DOHH2 (cell line): Measurements from ENCODE around the gene FNDC11.

Source experiments
- H3F3A ChIP-seq: fragments of 200-600 bp; sonication (generic), shearing (Covaris generic); 2 replicates; pipeline ENCODE4 v1.6.0; 2016; ENCODE audit warnings: antibody characterized with exemption, mild to moderate bottlenecking; ENCODE audit not compliant: control insufficient read depth, insufficient read depth
- H3K27ac ChIP-seq: fragments of 200-600 bp; sonication (generic); 2 replicates; pipeline ENCODE4 v1.5.1; 2014; ENCODE audit warnings: low read depth, mild to moderate bottlenecking, low read length, moderate library complexity
- H3K27me3 ChIP-seq: fragments of 200-600 bp; sonication (generic); 2 replicates; pipeline ENCODE4 v1.6.1; 2014; ENCODE audit warnings: mild to moderate bottlenecking, low read length, mixed read lengths; ENCODE audit not compliant: control insufficient read depth
- H3K36me3 ChIP-seq: fragments of 200-600 bp; sonication (generic); 2 replicates; pipeline ENCODE4 v1.6.1; 2014; ENCODE audit warnings: mild to moderate bottlenecking, low read length, moderate library complexity, mixed read lengths; ENCODE audit not compliant: control insufficient read depth
- H3K4me1 ChIP-seq: fragments of 200-600 bp; sonication (generic); 2 replicates; pipeline ENCODE4 v1.6.1; 2014; ENCODE audit warnings: mild to moderate bottlenecking, low read length, mixed read lengths; ENCODE audit not compliant: control insufficient read depth
- H3K4me2 ChIP-seq: fragments of 200-600 bp; sonication (generic); 2 replicates; pipeline ENCODE4 v1.6.0; 2014; ENCODE audit warnings: mild to moderate bottlenecking, low read length, moderate library complexity
- H3K4me3 ChIP-seq: fragments of 200-600 bp; sonication (generic); 2 replicates; pipeline ENCODE4 v1.5.1; 2014; ENCODE audit warnings: mild to moderate bottlenecking, low read length, mixed read lengths
- H3K79me2 ChIP-seq: fragments of 200-600 bp; sonication (generic); 2 replicates; pipeline ENCODE4 v1.6.1; 2014; ENCODE audit warnings: mild to moderate bottlenecking, low read length, mixed read lengths; ENCODE audit not compliant: control insufficient read depth
- H3K9me2 ChIP-seq: fragments of 200-600 bp; sonication (generic); replicated peaks from 2 replicates; pipeline ENCODE4 v1.6.1; 2014; ENCODE audit warnings: mild to moderate bottlenecking, low read length, mixed read lengths; ENCODE audit not compliant: control insufficient read depth
- H3K9me3 ChIP-seq: fragments of 200-600 bp; sonication (generic); 2 replicates; pipeline ENCODE4 v1.6.1; 2014; ENCODE audit warnings: antibody characterized with exemption, low read length, mixed read lengths; ENCODE audit not compliant: control insufficient read depth, insufficient read depth
- H4K20me1 ChIP-seq: fragments of 200-600 bp; sonication (generic); 2 replicates; pipeline ENCODE4 v1.6.0; 2014; ENCODE audit warnings: low read depth, mild to moderate bottlenecking, antibody characterized with exemption, low read length, moderate library complexity; ENCODE audit not compliant: control insufficient read depth, insufficient read depth
- CTCF ChIP-seq: fragments of 200-600 bp; sonication (generic); IDR thresholded peaks from one replicate; pipeline ENCODE4 v1.5.1; 2014; ENCODE audit warnings: antibody characterized with exemption, mild to moderate bottlenecking, low read depth, low read length; ENCODE audit not compliant: poor library complexity, severe bottlenecking
- EZH2phosphoT487 ChIP-seq: fragments of 200-600 bp; sonication (generic); IDR thresholded peaks from 2 replicates; pipeline ENCODE4 v1.6.1; 2017; ENCODE audit warnings: borderline replicate concordance, mild to moderate bottlenecking, antibody characterized with exemption, low read length, moderate library complexity, mixed read lengths

The FNDC11 gene

GRCh38 chr20:63522981-63523611, 30.9 kb upstream of the FNDC11 start:
- Histone ChIP-seq H3K27ac (no peak overlapping the region), H3K36me3 (peaks cover 22% of the 10 kb centered on the region), H3K79me2 (peaks cover 13% of the 10 kb centered on the region), H3K4me2 (no peak overlapping the region), H3F3A (peaks cover 9% of the 10 kb centered on the region), H4K20me1 (peaks cover 14% of the 10 kb centered on the region), H3K9me3 (peaks cover 5% of the 10 kb centered on the region; the same call in 1 of the 2 replicates), H3K4me3 (no peak overlapping the region), H3K9me2 (no peaks in the 10 kb centered on the region), H3K27me3 (peaks cover 18% of the 10 kb centered on the region), H3K4me1 (peaks cover 18% of the 10 kb centered on the region)
- TF ChIP-seq EZH2phosphoT487 = no peak
- no peak for TF ChIP-seq CTCF

- TF ChIP-seq EZH2phosphoT487 = no peak
- TF ChIP-seq CTCF = no peak
- Histone ChIP-seq H3K36me3 (peaks cover 22% of the 10 kb centered on the region), H4K20me1 (peaks cover 14% of the 10 kb centered on the region), H3K4me2 (no peak overlapping the region), H3K27ac (no peak overlapping the region), H3K4me3 (no peak overlapping the region), H3K27me3 (peaks cover 20% of the 10 kb centered on the region), H3F3A (peaks cover 9% of the 10 kb centered on the region), H3K4me1 (peaks cover 11% of the 10 kb centered on the region), H3K79me2 (peaks cover 13% of the 10 kb centered on the region), H3K9me3 (peaks cover 5% of the 10 kb centered on the region; the same call in 1 of the 2 replicates), H3K9me2 (no peaks in the 10 kb centered on the region)
Measured at GRCh38 chr20:63525185-63525584, 28.8 kb upstream of the FNDC11 start.

- Histone ChIP-seq H4K20me1 (peaks cover 14% of the 10 kb centered on the region), H3K4me1 (peaks cover 10% of the 10 kb centered on the region), H3K4me3 (no peak overlapping the region), H3K4me2 (no peak overlapping the region), H3K27me3 (peaks cover 20% of the 10 kb centered on the region), H3K79me2 (peaks cover 13% of the 10 kb centered on the region), H3K9me2 (no peaks in the 10 kb centered on the region), H3K36me3 (peaks cover 22% of the 10 kb centered on the region), H3F3A (peaks cover 9% of the 10 kb centered on the region), H3K9me3 (peaks cover 5% of the 10 kb centered on the region; the same call in 1 of the 2 replicates), H3K27ac (no peak overlapping the region)
- TF ChIP-seq EZH2phosphoT487 (no peak), CTCF (no peak)
Measured at GRCh38 chr20:63525971-63526370, 28.0 kb upstream of the FNDC11 start.
